HepG2 (cell line): ENCODE results near the gene TNFAIP2. TPM values are rescaled to one million over a fixed set of nuclear protein-coding genes. Genes with fewer than 3 reads are reported as not detected.

Experiments
- E2F1 ChIP-seq: sonication (generic); formaldehyde crosslinking; IDR thresholded peaks from 2 replicates; pipeline ENCODE4 v1.5.0; 2020; ENCODE audit warnings: missing genetic modification reagents
- GFI1 ChIP-seq: sonication (generic); formaldehyde crosslinking; IDR thresholded peaks from 2 replicates; pipeline ENCODE4 v1.5.0; 2020; ENCODE audit warnings: missing genetic modification reagents, mild to moderate bottlenecking, borderline replicate concordance
- HIC2 ChIP-seq: sonication (generic); formaldehyde crosslinking; IDR thresholded peaks from 2 replicates; pipeline ENCODE4 v1.9.0; 2022; ENCODE audit warnings: low read depth, missing genetic modification reagents
- HOXA5 ChIP-seq: sonication (generic); formaldehyde crosslinking; IDR thresholded peaks from 2 replicates; pipeline ENCODE4 v1.4.0; 2020; ENCODE audit warnings: missing genetic modification reagents
- MYPOP ChIP-seq: sonication (generic); formaldehyde crosslinking; IDR thresholded peaks from 2 replicates; pipeline ENCODE4 v1.8.1; 2023; ENCODE audit warnings: mild to moderate bottlenecking, moderate library complexity, missing genetic modification reagents
- PHF20 ChIP-seq: sonication (generic); formaldehyde crosslinking; IDR thresholded peaks from 2 replicates; pipeline ENCODE4 v1.5.0; 2020; ENCODE audit warnings: mild to moderate bottlenecking, missing genetic modification reagents
- THAP11 ChIP-seq: IDR thresholded peaks from 2 replicates; pipeline ENCODE4 v1.6.1; 2016; ENCODE audit warnings: missing biosample characterization, missing genetic modification reagents
- ZNF12 ChIP-seq: sonication (generic); formaldehyde crosslinking; IDR thresholded peaks from 2 replicates; pipeline ENCODE4 v1.5.0; 2020; ENCODE audit warnings: missing genetic modification reagents
- ZNF331 ChIP-seq: sonication (generic); formaldehyde crosslinking; IDR thresholded peaks from 2 replicates; pipeline ENCODE4 v1.4.0; 2020; ENCODE audit warnings: missing genetic modification reagents
- ZNF34 ChIP-seq: sonication (generic); formaldehyde crosslinking; IDR thresholded peaks from 2 replicates; pipeline ENCODE4 v1.4.0; 2020; ENCODE audit warnings: mild to moderate bottlenecking, missing genetic modification reagents, borderline replicate concordance
- ZNF607 ChIP-seq: sonication (generic); formaldehyde crosslinking; IDR thresholded peaks from 2 replicates; pipeline ENCODE4 v1.5.1; 2020; ENCODE audit warnings: missing genetic modification reagents, mild to moderate bottlenecking, borderline replicate concordance
- polyA plus RNA-seq, 8 experiments: library from polyadenylated mRNA; depleted of rRNA in 3 of 8; stranded (reverse) in 7 of 8; unstranded in 1 of 8; fragments of >200 nt; fragmentation: Illumina TruSeq in 4 of 8; extraction: Trizol in 4 of 8; gene quantifications; 2 replicates each; pipeline versions ENCODE4 v1.2.1 to v1.2.3, GENCODE V29; 2011 to 2016; ENCODE audit warnings: low read depth in 4 of 8, missing spikeins in 1 of 8, mixed read lengths in 1 of 8; ENCODE audit not compliant: insufficient read depth in 1 of 8
- total RNA-seq, 5 experiments: library from RNA; depleted of rRNA; stranded (reverse); fragments of >200 nt; fragmentation: Illumina TruSeq; extraction: Trizol; gene quantifications; 2 replicates each; pipeline ENCODE4 v1.2.3, GENCODE V29; 2016; ENCODE audit warnings: low read depth in 1 of 5
- TF ChIP-seq, protein P1 (sequence below): sonication (generic); formaldehyde crosslinking; IDR thresholded peaks from 2 replicates; pipeline ENCODE4 v1.4.0; 2020; ENCODE audit warnings: missing genetic modification reagents
- TF ChIP-seq, protein P2 (sequence below): sonication (generic); formaldehyde crosslinking; IDR thresholded peaks from 2 replicates; pipeline ENCODE4 v1.5.1; 2020; ENCODE audit warnings: mild to moderate bottlenecking, missing genetic modification reagents

The TNFAIP2 gene
- total and polyA plus RNA-seq, 2 of the 13 experiments (the other 11 are each of a cell fraction or from before 2014, with no cell fraction given): 0.46 to 1.5 TPM

GRCh38 chr14:103094406-103095209, 28.7 kb upstream of the TNFAIP2 start, which contains the start of gene EXOC3L4 (continued):
- TF ChIP-seq ZNF34 (CRISPR knock-in tag): no peak
- peak; percentile 44; the same call in 1 of the 2 replicates for TF ChIP-seq PHF20 (CRISPR knock-in tag)
- peak; percentile 65; the same call in 1 of the 2 replicates for TF ChIP-seq HIC2
- TF ChIP-seq, protein P1, sequence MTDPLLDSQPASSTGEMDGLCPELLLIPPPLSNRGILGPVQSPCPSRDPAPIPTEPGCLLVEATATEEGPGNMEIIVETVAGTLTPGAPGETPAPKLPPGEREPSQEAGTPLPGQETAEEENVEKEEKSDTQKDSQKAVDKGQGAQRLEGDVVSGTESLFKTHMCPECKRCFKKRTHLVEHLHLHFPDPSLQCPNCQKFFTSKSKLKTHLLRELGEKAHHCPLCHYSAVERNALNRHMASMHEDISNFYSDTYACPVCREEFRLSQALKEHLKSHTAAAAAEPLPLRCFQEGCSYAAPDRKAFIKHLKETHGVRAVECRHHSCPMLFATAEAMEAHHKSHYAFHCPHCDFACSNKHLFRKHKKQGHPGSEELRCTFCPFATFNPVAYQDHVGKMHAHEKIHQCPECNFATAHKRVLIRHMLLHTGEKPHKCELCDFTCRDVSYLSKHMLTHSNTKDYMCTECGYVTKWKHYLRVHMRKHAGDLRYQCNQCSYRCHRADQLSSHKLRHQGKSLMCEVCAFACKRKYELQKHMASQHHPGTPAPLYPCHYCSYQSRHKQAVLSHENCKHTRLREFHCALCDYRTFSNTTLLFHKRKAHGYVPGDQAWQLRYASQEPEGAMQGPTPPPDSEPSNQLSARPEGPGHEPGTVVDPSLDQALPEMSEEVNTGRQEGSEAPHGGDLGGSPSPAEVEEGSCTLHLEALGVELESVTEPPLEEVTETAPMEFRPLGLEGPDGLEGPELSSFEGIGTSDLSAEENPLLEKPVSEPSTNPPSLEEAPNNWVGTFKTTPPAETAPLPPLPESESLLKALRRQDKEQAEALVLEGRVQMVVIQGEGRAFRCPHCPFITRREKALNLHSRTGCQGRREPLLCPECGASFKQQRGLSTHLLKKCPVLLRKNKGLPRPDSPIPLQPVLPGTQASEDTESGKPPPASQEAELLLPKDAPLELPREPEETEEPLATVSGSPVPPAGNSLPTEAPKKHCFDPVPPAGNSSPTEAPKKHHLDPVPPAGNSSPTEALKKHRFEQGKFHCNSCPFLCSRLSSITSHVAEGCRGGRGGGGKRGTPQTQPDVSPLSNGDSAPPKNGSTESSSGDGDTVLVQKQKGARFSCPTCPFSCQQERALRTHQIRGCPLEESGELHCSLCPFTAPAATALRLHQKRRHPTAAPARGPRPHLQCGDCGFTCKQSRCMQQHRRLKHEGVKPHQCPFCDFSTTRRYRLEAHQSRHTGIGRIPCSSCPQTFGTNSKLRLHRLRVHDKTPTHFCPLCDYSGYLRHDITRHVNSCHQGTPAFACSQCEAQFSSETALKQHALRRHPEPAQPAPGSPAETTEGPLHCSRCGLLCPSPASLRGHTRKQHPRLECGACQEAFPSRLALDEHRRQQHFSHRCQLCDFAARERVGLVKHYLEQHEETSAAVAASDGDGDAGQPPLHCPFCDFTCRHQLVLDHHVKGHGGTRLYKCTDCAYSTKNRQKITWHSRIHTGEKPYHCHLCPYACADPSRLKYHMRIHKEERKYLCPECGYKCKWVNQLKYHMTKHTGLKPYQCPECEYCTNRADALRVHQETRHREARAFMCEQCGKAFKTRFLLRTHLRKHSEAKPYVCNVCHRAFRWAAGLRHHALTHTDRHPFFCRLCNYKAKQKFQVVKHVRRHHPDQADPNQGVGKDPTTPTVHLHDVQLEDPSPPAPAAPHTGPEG: 0 out of 2 replicates have a peak, but pooled peaks have one; percentile 46
- TF ChIP-seq ZNF12 (CRISPR knock-in tag): no peak
- TF ChIP-seq GFI1 (CRISPR knock-in tag): no peak; the same call in 1 of the 2 replicates
- TF ChIP-seq ZNF331 (CRISPR knock-in tag): no peak
- peak; percentile 57 for TF ChIP-seq HOXA5 (CRISPR knock-in tag)
- TF ChIP-seq, protein P2, sequence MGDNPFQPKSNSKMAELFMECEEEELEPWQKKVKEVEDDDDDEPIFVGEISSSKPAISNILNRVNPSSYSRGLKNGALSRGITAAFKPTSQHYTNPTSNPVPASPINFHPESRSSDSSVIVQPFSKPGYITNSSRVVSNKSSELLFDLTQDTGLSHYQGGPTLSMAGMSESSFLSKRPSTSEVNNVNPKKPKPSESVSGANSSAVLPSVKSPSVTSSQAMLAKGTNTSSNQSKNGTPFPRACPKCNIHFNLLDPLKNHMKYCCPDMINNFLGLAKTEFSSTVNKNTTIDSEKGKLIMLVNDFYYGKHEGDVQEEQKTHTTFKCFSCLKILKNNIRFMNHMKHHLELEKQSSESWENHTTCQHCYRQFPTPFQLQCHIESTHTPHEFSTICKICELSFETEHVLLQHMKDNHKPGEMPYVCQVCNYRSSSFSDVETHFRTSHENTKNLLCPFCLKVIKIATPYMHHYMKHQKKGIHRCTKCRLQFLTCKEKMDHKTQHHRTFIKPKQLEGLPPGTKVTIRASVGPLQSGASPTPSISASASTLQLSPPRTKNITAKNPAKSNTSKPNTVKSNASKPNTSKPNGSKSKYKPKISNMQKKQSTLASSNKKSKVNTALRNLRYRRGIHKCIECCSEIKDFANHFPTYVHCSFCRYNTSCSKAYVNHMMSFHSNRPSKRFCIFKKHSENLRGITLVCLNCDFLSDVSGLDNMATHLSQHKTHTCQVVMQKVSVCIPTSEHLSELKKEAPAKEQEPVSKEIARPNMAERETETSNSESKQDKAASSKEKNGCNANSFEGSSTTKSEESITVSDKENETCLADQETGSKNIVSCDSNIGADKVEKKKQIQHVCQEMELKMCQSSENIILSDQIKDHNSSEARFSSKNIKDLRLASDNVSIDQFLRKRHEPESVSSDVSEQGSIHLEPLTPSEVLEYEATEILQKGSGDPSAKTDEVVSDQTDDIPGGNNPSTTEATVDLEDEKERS (CRISPR knock-in tag): no peak; the same call in 1 of the 2 replicates
- no peak for TF ChIP-seq ZNF607 (CRISPR knock-in tag)
- TF ChIP-seq MYPOP: peak; percentile 48; the same call in 1 of the 2 replicates
- no peak for TF ChIP-seq THAP11 (CRISPR knock-in tag)
- TF ChIP-seq E2F1 (CRISPR knock-in tag): no peak
